MM.1S (cell line): ENCODE data around the gene POFUT1.

ENCODE experiments used
- DNase-seq: peaks from one replicate; pipeline ENCODE4 v3.0.0-alpha.2; 2015
- H2AFZ ChIP-seq: fragments of 300-600 bp; sonication (generic); 2 replicates; pipeline ENCODE4 v1.6.0; 2016; ENCODE audit warnings: antibody characterized with exemption, low read length
- H3F3A ChIP-seq: fragments of 300-600 bp; sonication (generic); 2 replicates; pipeline ENCODE4 v1.6.1; 2016; ENCODE audit warnings: mild to moderate bottlenecking, antibody characterized with exemption, low read length, moderate library complexity, mixed read lengths; ENCODE audit not compliant: insufficient read depth
- H3K27ac ChIP-seq: fragments of 300-600 bp; sonication (generic); 2 replicates; pipeline ENCODE4 v1.5.1; 2016; ENCODE audit warnings: mild to moderate bottlenecking, low read length
- H3K27me3 ChIP-seq: fragments of 300-600 bp; sonication (generic); replicated peaks from 2 replicates; pipeline ENCODE4 v1.6.0; 2016; ENCODE audit warnings: low read length; ENCODE audit not compliant: insufficient read depth
- H3K36me3 ChIP-seq: fragments of 300-600 bp; sonication (generic); replicated peaks from 2 replicates; pipeline ENCODE4 v1.6.1; 2016; ENCODE audit warnings: mild to moderate bottlenecking, low read length, mixed read lengths; ENCODE audit not compliant: insufficient read depth
- H3K4me1 ChIP-seq: fragments of 300-600 bp; sonication (generic); 2 replicates; pipeline ENCODE4 v1.6.1; 2016; ENCODE audit warnings: low read length, mixed read lengths
- H3K4me2 ChIP-seq: fragments of 300-600 bp; sonication (generic); 2 replicates; pipeline ENCODE4 v1.6.0; 2016; ENCODE audit warnings: low read depth, low read length
- H3K4me3 ChIP-seq: fragments of 300-600 bp; sonication (generic); 2 replicates; pipeline ENCODE4 v1.5.1; 2016; ENCODE audit warnings: low read length, mixed read lengths
- H3K79me2 ChIP-seq: fragments of 300-600 bp; sonication (generic); 2 replicates; pipeline ENCODE4 v1.6.1; 2016; ENCODE audit warnings: mixed run types, low read length, mixed read lengths
- H3K9ac ChIP-seq: fragments of 300-600 bp; sonication (generic); 2 replicates; pipeline ENCODE4 v1.6.1; 2016; ENCODE audit warnings: low read length, mixed read lengths
- H3K9me2 ChIP-seq: fragments of 300-600 bp; sonication (generic); replicated peaks from 2 replicates; pipeline ENCODE4 v1.6.1; 2016; ENCODE audit warnings: mild to moderate bottlenecking, low read length, mixed read lengths; ENCODE audit not compliant: insufficient read depth
- H3K9me3 ChIP-seq: fragments of 300-600 bp; sonication (generic); replicated peaks from 2 replicates; pipeline ENCODE4 v1.6.1; 2016; ENCODE audit warnings: mild to moderate bottlenecking, low read length, mixed read lengths; ENCODE audit not compliant: insufficient read depth
- H4K20me1 ChIP-seq: fragments of 300-600 bp; sonication (generic); 2 replicates; pipeline ENCODE4 v1.6.1; 2016; ENCODE audit warnings: mild to moderate bottlenecking, low read length, moderate library complexity, mixed read lengths; ENCODE audit not compliant: insufficient read depth
- EZH2 ChIP-seq: fragments of 300-600 bp; sonication (generic); optimal IDR thresholded peaks from 2 replicates; pipeline ENCODE3; 2017; ENCODE audit warnings: low read depth, mild to moderate bottlenecking, antibody characterized with exemption, low read length, mixed read lengths
- EZH2phosphoT487 ChIP-seq: fragments of 300-600 bp; sonication (generic); IDR thresholded peaks from 2 replicates; pipeline ENCODE4 v1.6.1; 2018; ENCODE audit warnings: antibody characterized with exemption, low read length
- TF ChIP-seq, protein P1 (sequence below): fragments of 300-600 bp; sonication (generic); IDR thresholded peaks from 2 replicates; pipeline ENCODE4 v1.5.1; 2016; ENCODE audit warnings: antibody characterized with exemption, low read length, mixed read lengths

The POFUT1 gene

GRCh38 chr20:32234135-32234808, 26.6 kb downstream of the POFUT1 start:
- Histone ChIP-seq H3K9me2 (no peaks in the 10 kb centered on the region), H3K27me3 (no peaks in the 10 kb centered on the region), H3K27ac (no peak overlapping the region), H3K79me2 (no peaks in the 10 kb centered on the region), H3K4me3 (no peak overlapping the region), H2AFZ (no peak overlapping the region), H3K9me3 (no peaks in the 10 kb centered on the region), H3K36me3 (no peaks in the 10 kb centered on the region), H3K9ac (no peak overlapping the region), H3K4me2 (no peak overlapping the region), H3F3A (peaks cover 15% of the 10 kb centered on the region), H3K4me1 (peaks cover 13% of the 10 kb centered on the region), H4K20me1 (no peaks in the 10 kb centered on the region)
- no peak for DNase-seq
- TF ChIP-seq, protein P1, sequence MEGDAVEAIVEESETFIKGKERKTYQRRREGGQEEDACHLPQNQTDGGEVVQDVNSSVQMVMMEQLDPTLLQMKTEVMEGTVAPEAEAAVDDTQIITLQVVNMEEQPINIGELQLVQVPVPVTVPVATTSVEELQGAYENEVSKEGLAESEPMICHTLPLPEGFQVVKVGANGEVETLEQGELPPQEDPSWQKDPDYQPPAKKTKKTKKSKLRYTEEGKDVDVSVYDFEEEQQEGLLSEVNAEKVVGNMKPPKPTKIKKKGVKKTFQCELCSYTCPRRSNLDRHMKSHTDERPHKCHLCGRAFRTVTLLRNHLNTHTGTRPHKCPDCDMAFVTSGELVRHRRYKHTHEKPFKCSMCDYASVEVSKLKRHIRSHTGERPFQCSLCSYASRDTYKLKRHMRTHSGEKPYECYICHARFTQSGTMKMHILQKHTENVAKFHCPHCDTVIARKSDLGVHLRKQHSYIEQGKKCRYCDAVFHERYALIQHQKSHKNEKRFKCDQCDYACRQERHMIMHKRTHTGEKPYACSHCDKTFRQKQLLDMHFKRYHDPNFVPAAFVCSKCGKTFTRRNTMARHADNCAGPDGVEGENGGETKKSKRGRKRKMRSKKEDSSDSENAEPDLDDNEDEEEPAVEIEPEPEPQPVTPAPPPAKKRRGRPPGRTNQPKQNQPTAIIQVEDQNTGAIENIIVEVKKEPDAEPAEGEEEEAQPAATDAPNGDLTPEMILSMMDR = no peak
- no peak for TF ChIP-seq EZH2
- no peak for TF ChIP-seq EZH2phosphoT487

DNA sequence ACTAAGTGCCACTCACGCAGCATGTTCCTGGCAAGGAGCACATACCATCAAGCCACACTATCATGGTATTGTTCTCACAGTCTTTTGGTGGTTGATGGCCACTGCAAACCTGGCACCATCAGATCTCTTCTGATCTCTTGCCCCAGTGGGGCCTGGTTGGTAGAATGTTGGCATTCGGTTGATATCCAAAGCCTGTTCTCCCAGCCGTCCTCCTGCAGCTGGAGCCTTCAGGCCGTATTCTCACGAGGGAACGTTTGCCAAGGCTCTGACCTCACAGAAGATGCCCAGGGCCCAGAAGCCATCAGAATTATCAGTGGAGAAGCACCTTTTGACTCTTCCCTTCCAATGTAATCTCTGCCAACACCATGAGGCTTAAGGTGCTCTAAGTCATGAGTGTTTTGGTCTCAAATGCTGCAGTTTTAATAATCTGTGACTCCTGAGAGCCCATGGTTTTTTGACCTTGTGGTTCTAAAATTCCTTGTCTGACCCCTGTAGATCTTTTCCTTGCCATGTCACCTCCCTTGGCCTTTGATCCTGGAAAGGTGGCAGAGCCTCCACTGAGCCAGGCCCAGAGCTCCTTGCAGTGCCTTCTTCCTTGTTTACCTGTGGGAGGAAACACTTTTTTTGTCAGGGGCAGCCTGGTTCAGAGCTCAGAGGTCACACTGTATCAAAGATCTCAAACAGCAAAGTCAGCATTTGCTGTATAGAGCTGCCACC, 27.8 kb downstream of the POFUT1 start:
- TF ChIP-seq, protein P1 = no peak
- TF ChIP-seq EZH2 (no peak), EZH2phosphoT487 (no peak)
- Histone ChIP-seq H3K4me2 (no peak overlapping the region), H3K4me1 (peaks cover 13% of the 10 kb centered on the region), H4K20me1 (no peaks in the 10 kb centered on the region), H3K27ac (no peak overlapping the region), H3K36me3 (no peaks in the 10 kb centered on the region), H3K9ac (no peak overlapping the region), H2AFZ (no peak overlapping the region), H3K79me2 (no peaks in the 10 kb centered on the region), H3K9me2 (no peaks in the 10 kb centered on the region), H3K9me3 (no peaks in the 10 kb centered on the region), H3K27me3 (no peaks in the 10 kb centered on the region), H3K4me3 (no peak overlapping the region), H3F3A (peaks cover 15% of the 10 kb centered on the region)
- DNase-seq = no peak

GRCh38 chr20:32236048-32236533, 28.4 kb downstream of the POFUT1 start:
- Histone ChIP-seq H3K4me1 (peaks cover 13% of the 10 kb centered on the region), H3K4me3 (no peak overlapping the region), H3K9ac (no peak overlapping the region), H3K36me3 (no peaks in the 10 kb centered on the region), H3K9me3 (no peaks in the 10 kb centered on the region), H3K79me2 (no peaks in the 10 kb centered on the region), H3F3A (peaks cover 15% of the 10 kb centered on the region), H3K4me2 (no peak overlapping the region), H3K27ac (no peak overlapping the region), H2AFZ (no peak overlapping the region), H4K20me1 (no peaks in the 10 kb centered on the region), H3K9me2 (no peaks in the 10 kb centered on the region), H3K27me3 (no peaks in the 10 kb centered on the region)
- TF ChIP-seq EZH2phosphoT487 = no peak
- TF ChIP-seq, protein P1 = no peak
- no peak for TF ChIP-seq EZH2
- no peak for DNase-seq
